ENCODE measurements around the gene HPS1. TPM values are rescaled to one million over a fixed set of nuclear protein-coding genes. Genes with fewer than 3 reads are reported as not detected.

Gene HPS1
- total RNA-seq, 1 donor from 2014 or later = 30.6 TPM

GRCh38 chr10:98465866-98466265 lies 19.1 kb upstream of the HPS1 start:
- Mint-ChIP-seq H3K4me3 (ENCODE audit: unreplicated experiment) (no peak overlapping the region), H3K36me3 (ENCODE audit: low read depth, unreplicated experiment) (no peaks in the 10 kb centered on the region), H3K27me3 (ENCODE audit: unreplicated experiment) (peaks cover 10% of the 10 kb centered on the region), H3K9me3 (ENCODE audit: unreplicated experiment) (no peaks in the 10 kb centered on the region), H3K4me1 (ENCODE audit: unreplicated experiment) (peaks cover 16% of the 10 kb centered on the region), H3K27ac (ENCODE audit: unreplicated experiment) (no peak overlapping the region)
- DNase-seq (ENCODE audit: low spot score) = no peak
- no peak for TF ChIP-seq CTCF (IDR thresholded peaks at IDR 0.05; ENCODE audit: unreplicated experiment)

DNA sequence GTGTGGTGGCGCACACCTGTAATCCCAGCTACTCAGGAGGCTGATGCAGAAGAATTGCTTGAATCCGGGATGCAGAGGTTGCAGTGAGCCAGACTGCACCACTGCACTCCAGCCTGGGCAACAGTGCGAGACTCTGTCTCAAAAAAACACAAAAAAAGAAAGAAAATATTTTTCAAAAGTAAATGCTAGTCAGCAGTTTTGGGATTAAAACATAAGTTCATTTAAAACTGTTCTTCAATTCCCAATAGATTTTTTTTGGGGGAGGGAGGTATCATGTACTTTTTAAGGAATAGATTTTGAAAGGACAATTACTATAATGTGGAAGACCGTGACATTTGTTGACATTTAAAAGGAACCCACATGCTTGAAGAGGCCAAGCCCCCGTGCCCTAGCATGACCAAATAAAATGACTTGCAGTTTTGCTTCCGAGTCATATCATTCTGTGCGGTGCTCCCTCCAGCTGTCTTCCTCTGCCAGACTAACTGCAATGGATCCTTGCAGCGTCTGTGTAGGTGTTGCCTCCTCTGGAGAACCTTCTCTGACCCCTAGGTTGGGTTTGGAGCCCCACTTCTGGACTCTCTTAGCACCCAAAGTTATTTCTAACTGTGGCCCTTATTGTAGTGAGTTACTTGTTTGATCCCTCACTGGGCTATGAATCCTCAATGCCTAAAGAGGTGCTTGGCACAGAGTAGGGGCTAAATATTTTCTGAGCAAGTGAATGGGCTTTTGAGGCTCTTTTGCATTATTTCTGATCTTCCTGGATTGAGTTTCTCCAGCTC lies 17.4 kb upstream of the HPS1 start:
- no peak for DNase-seq (ENCODE audit: low spot score)
- no peaks in the 10 kb centered on the region for H3K36me3 Mint-ChIP-seq (ENCODE audit: low read depth, unreplicated experiment)
- peaks cover 10% of the 10 kb centered on the region for H3K27me3 Mint-ChIP-seq (ENCODE audit: unreplicated experiment)
- no peak overlapping the region for H3K27ac Mint-ChIP-seq (ENCODE audit: unreplicated experiment)
- H3K4me1 Mint-ChIP-seq (ENCODE audit: unreplicated experiment) = peaks cover 7% of the 10 kb centered on the region
- no peak for TF ChIP-seq CTCF (IDR thresholded peaks at IDR 0.05; ENCODE audit: unreplicated experiment)
- H3K9me3 Mint-ChIP-seq (ENCODE audit: unreplicated experiment) = no peaks in the 10 kb centered on the region
- H3K4me3 Mint-ChIP-seq (ENCODE audit: unreplicated experiment) = no peak overlapping the region

GRCh38 chr10:98463016-98463415 lies 16.3 kb upstream of the HPS1 start:
- Mint-ChIP-seq H3K9me3 (ENCODE audit: unreplicated experiment) (no peaks in the 10 kb centered on the region), H3K4me3 (ENCODE audit: unreplicated experiment) (no peak overlapping the region), H3K27me3 (ENCODE audit: unreplicated experiment) (peaks cover 10% of the 10 kb centered on the region), H3K36me3 (ENCODE audit: low read depth, unreplicated experiment) (no peaks in the 10 kb centered on the region), H3K27ac (ENCODE audit: unreplicated experiment) (no peak overlapping the region), H3K4me1 (ENCODE audit: unreplicated experiment) (peaks cover 4% of the 10 kb centered on the region)
- no peak for DNase-seq (ENCODE audit: low spot score)
- TF ChIP-seq CTCF (IDR thresholded peaks at IDR 0.05; ENCODE audit: unreplicated experiment) = no peak

GRCh38 chr10:98461500-98461842 lies 14.7 kb upstream of the HPS1 start:
- peaks cover 10% of the 10 kb centered on the region for H3K27me3 Mint-ChIP-seq (ENCODE audit: unreplicated experiment)
- no peak overlapping the region for H3K4me3 Mint-ChIP-seq (ENCODE audit: unreplicated experiment)
- no peak for DNase-seq (ENCODE audit: low spot score)
- H3K36me3 Mint-ChIP-seq (ENCODE audit: low read depth, unreplicated experiment) = no peaks in the 10 kb centered on the region
- H3K9me3 Mint-ChIP-seq (ENCODE audit: unreplicated experiment) = no peaks in the 10 kb centered on the region
- H3K4me1 Mint-ChIP-seq (ENCODE audit: unreplicated experiment) = peaks cover 2% of the 10 kb centered on the region
- no peak overlapping the region for H3K27ac Mint-ChIP-seq (ENCODE audit: unreplicated experiment)
- no peak for TF ChIP-seq CTCF (IDR thresholded peaks at IDR 0.05; ENCODE audit: unreplicated experiment)

- DNase-seq (ENCODE audit: low spot score) = no peak
- Mint-ChIP-seq H3K27me3 (ENCODE audit: unreplicated experiment) (peaks cover 6% of the 10 kb centered on the region), H3K36me3 (ENCODE audit: low read depth, unreplicated experiment) (no peaks in the 10 kb centered on the region)
These were observed 14.2 kb upstream of the HPS1 start for GRCh38 chr10:98460837-98461499.

More at GRCh38 chr10:98460837-98461499, 14.2 kb upstream of the HPS1 start:
- no peaks in the 10 kb centered on the region for H3K9me3 Mint-ChIP-seq (ENCODE audit: unreplicated experiment)
- no peak overlapping the region for H3K27ac Mint-ChIP-seq (ENCODE audit: unreplicated experiment)
- peaks cover 2% of the 10 kb centered on the region for H3K4me1 Mint-ChIP-seq (ENCODE audit: unreplicated experiment)
- TF ChIP-seq CTCF (IDR thresholded peaks at IDR 0.05; ENCODE audit: unreplicated experiment) = no peak
- H3K4me3 Mint-ChIP-seq (ENCODE audit: unreplicated experiment) = no peak overlapping the region
